ENCODE data around the gene GLTP.
"Not testable (repeated sequence)": the region's sequence is repeated elsewhere in the genome, so short reads cannot be mapped to it uniquely, and the experiment has no call there.

The GLTP gene

DNA sequence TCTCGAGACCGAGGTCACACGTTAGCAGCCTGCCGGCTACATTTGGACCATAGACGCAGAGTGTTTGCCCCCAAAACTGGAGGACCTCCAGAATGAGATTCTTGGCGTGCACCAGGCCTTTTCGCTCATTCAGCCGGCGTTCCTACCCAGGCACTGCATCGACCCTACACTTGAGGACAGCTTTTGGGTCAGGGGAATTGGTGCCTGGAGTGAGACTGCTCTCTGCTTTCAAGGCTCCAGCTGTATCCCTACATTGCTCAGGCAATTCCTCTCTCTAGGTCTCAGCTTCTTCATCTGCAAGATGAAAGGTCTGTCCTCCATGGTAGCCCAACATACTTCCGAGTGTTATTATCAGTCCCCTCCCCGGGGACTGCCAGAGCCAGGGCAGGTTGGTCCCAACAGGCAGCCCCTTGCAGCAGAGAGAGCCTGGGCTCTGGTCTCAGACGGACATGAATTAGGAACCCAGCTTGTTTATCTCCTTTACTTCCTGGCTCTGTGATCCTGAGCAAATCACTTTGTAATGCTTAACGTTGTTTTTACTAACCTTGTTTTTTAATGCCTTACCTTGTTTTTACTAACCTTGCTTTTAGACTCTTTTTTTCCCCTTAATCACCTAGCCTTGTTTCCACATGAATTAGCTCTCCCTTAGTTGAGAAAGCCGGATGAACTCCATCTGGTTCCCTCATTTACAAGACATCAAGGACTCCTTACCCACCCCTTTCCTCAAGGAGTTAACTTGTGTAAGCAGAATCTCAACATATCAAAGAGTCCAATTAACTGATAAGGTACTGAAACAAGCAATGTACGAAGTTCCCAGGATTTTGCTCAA, 20.6 kb upstream of the GLTP start:
- no peak for DNase-seq

DNA sequence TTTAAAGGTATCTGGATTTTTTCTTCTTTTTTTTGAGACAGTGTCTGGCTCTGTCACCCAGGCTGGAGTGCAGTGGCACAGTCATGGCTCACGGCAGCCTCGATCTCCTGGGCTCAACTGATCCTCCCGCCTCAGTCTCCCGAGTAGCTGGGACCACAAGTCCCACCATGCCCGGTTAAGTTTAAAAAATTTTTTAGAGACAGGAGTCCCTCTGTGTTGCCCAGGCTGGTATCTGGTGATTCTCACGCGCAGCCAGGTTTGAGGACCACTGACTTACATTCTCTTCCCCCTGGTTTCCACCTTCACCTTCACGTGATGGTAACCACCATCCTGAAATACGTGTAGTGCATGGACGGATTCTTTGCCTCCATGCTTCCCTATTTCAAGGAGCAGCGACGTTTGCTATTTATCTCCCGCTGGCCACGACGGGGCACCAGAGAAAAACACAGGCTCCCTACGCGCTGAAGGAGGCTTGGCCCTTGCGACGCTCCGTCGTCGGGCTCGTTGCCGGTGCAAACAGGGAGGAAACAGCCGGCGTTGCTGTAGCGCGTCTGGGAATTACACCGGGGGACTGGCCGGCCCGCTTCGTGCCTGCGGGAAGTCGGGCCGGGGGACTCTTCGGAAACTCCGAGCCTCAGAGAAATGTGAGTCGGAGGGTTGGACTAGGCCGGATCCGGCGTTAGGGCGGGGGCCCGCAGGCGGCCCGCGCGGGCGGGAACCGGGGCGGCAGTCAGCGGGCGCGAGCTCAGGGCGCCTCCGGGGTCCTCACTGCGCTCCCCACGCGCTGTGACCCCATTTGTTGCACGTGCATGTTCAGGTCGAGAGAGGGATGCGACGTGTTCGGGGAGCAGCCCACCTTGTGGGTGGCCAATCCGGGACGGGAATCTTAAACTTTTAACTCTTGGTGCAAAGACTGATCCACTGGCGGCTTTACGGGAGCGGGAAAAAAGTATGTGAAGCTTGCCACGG, 19.7 kb upstream of the GLTP start, which contains the start of gene TCHP:
Gene TCHP (plus strand): TSS at position 492 of the 969 bp plus-strand sequence. CDS start 2,753 bp downstream, outside the sequence.
- peak; percentile 71 for DNase-seq

DNA sequence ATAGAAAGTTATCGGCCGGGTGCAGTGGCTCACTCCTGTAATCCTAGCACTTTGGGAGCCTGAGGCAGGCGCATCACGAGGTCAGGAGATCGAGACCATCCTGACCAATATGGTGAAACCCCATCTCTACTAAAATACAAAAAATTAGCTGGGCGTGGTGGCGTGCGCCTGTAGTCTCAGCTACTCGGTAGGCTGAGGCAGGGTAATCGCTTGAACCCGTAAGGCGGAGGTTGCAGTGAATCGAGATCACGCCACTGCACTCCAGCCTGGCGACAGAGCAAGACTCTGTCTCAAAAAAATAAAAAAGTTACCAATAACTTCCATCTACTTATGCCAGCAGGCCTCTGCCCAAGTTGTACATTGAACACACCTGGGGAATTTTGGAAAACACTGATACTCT, 19.0 kb upstream of the GLTP start:
- not testable (repeated sequence) for DNase-seq

DNA sequence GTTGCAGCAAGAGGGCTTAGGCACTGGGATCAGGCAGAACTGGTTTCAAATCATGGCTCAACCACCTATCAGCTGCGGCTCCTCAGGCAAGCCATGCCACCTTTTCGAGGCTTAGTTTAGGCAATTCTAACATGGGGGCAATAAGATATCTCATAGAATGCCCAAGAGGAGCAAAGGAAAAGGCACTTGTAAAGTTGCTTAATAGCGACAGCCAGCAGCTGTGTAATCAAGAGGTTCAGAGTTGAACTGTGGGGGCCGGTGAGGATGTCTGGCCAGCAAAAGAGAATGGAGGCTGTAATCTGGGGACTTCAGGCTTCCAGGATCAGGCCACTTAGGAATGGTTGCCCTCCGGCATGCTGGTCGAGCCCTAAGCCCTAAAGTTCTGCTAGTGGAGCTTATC, 16.7 kb upstream of the GLTP start:
- DNase-seq: no peak

DNA sequence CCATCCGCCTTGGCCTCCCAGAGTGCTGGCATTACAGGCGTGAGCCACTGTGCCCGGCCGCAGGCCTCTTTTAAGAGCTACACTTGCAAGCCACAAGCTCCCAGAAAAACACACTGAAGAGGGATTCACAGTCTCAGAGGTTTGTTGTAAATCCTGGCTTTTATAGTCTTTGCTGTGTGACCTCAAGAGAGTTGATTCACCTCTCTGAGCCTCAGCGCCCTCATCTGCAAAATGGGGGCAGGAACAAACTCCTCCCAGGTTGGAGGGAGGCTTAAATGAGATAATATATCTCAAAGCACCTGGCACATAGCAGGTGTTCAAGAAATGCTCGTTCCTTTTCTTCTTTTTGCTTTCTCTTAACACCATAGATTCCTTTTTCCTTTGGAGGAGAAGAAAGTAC, 15.8 kb upstream of the GLTP start:
- DNase-seq: no peak

DNA sequence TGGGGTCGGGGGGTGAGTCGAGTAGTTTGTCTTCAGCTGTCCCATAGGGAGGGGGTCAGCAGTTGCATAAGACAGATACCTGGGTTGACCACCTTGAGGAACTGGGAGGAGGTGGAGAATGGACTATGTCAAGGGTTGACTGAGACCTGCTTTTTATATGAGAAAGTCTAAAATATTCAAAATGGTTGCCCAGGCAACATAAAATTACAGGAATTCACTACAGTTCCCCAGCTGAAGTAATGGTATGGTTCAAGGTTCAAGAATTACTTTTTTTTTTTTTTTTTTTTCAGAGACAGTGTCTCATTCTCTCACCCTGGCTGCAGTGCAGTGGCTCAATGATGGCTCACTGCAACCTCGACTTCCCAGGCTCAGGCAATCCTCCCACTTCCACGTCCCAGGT, 14.6 kb upstream of the GLTP start:
- no peak for DNase-seq

DNA sequence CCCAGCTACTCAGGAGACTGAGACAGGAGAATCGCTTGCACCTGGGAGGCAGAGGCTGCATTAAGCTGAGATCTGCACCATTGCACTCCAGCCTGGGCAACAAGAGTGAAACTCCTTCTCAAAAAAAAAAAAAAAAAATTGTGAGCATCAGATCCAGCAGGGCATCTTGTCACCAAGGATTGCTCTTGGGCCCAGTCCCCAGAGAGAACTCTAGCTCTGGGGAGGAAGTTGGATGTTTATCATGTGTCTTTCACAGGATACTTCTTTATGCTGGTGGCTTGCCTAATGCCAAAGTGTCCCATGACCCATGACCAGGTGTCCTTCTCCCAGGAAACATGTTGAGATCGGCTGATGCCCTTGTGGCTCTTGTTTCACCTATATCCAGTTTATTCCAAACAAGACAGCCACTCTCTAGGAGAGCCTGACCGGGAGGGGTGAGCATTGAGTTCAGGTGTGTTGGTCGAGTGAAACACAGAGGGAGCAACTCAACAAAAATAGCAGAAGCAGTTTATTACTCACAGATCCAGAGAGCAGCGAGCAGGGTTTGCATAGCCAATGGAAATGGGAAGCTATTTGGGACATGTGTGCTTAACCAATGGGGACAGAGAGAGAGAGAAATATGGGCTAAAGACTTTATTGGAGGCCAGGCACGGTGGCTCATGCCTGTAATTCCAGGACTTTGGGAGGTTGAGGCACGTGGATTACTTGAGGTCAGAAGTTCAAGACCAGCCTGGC, 13.1 kb upstream of the GLTP start:
- DNase-seq: no peak

DNA sequence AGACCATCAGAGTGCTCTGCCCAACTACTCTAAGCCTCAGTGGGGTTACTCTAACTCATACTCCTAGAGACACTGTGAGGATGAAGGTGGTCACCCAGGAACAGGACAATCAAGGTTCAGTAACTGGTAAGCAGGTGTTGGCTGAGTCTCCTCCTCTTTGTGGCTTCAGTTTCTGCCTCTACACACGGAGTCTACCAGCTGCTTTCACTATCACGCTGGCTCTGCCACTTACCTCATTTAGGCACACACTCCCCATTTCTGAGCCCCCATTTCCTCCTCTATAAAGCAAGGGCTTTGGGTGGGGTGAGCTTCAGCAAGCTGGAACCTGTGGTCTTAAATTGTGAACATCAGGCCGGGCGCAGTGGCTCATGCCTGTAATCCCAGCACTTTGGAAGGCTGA, 12.4 kb upstream of the GLTP start:
- DNase-seq: no peak

DNA sequence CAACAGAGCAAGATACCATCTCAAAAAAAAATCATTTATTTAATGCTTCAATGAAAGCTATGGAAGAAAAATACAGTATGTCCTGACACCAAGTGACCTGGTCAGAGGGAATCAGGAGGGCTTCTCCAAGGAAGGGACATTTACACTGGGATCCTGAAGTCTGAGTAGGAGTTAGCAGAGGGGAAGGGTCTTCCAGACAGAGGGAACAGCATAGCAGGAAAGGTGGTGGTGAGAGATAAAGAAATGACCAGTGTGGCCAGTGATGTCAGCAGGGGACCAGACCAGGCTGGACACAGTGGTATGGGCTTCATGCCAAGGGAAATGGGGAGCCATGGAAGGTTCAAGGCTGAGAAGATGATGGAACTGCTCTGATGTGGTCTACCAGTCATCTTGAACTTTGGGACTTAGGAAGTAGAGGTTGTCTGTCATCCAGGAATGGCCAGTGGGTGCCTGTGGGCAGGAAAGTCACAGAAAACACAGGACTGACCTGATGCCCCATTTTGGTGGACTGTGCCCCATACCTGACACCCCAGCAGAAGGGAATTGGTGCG, 11.9 kb upstream of the GLTP start:
- DNase-seq: no peak

DNA sequence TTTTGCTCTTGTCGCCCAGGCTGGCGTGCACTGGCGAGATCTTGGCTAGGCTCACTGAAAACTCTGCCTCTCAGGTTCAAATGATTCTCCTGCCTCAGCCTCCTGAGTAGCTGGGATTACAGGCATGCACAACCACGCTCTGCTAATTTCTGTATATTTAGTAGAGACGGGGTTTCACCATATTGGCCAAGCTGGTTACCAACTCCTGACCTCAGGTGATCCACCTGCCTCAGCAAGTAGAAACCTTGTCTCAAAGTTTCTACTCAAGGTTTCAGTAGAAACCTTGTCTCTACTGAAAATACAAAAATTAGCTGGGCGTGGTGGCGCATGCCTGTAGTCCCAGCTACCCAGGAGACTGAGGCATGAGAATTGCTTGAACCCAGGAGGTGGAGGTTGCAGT, 11.4 kb upstream of the GLTP start:
- not testable (repeated sequence) for DNase-seq

DNA sequence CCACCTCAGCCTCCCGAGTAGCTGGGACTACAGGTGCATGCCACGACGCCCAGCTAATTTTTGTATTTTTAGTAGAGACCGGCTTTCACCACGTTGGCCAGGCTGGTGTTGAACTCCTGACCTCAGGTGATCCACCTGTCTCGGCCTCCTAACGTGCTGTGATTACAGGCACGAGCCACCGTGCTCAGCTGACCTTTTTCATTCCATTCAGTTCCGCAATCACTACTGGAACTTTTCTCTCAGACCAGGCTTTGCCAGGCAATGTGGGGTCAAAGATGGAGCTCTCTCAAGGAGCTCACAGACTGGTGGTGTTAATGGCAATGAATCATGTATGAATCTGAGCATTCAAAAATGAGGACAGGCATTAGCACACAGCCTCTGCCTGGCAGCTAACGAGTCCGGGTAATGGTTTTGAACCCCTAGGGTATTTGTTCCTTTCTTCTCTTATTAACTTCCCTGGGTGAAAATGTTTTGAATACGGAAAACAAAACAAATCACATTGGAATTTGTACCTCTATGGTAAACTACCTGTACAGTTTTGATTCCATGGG, 10.4 kb upstream of the GLTP start:
- peak; percentile 67 for DNase-seq

DNA sequence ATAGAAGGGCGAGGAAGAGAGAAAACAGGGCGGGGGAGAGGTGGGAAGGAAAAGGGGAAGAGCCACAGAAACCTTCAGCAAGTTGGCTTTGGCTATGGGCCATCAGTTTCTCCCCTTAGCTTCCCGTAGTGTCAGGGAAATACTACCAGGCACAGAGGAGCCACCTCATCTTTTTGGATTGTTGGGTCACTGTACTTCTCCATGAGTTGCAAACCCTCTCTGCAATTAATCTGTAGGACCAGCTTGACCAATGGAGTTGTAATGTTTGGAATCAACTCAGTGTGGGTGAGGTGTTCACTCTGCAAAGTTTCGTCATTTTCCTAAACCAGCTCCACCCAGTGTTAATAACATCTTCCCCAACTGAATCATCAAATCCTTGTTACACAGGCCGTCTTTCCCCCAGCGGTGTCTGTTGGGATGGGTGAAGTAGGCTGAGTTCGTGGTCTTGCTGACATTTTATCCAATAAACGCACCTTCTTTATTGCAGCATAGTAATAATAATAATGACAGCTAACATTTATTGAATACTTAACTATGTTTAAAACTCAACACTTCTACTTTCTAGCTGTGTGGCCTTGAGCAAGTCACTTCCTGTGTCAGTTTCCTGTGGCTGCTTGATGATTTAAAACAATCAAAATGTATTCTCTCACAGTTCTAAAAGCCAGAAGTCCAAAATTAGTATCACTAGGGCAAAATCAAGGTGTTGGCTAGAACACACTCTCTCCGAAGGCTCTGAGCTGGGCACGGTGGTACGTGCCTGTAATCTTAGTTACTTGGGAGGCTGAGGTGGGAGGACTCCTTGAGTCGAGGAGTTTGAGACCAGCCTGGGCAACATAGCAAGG, 8.1 kb upstream of the GLTP start:
- DNase-seq: no peak

DNA sequence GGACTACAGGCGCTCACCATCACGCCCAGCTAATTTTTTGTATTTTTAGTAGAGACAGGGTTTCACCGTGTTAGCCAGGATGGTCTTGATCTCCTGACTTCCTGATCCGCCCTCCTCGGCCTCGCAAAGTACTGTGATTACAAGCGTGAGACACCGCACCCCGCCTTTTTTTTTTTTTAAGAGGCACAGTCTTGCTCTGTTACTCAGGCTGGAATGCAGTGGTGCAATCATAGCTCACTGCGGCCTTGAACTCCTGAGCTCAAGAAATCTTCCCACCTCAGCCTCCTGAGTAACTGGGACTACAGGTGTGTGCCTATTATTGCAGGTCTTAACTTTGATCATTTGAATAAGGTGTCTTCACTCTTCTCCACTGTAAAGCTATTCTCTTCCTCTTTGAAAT, 5.3 kb upstream of the GLTP start:
- no peak for DNase-seq

DNA sequence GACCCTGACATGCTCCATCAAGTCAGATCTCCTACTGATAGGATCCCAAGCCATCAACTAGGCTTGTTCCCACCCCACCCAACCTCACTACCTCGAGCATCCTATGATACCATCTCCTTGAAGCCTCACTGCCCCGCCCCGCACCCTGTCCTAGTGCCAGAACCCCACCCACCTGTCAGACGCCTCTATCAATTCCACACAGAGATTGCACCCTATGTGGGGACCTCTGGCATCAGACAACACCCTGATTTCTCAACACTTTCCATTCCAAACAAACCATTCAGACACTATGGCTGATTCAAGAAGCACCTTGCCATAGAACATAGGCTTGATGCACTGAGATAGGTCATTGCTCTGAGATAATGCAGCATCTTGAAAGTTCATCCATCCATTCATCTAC, 3.1 kb upstream of the GLTP start:
- DNase-seq: no peak

DNA sequence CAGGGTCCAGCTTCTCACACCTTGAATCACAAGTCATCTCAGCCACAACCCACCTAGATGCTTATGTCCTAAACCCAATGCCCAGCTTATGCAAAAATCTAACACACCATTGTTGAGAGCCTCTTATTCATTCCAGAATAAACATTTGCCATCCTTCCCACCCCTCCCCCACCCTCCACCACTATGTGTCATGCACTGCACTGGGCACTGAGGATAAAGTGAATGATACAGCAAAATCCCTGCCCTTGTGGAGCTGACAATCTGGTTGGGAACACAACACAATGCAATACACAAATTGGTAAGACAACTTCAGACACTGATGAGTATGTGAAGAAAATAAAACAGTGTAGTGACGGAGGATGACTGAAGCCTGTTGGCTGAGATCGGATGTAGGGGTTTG, 1.4 kb upstream of the GLTP start:
- no peak for DNase-seq

DNA sequence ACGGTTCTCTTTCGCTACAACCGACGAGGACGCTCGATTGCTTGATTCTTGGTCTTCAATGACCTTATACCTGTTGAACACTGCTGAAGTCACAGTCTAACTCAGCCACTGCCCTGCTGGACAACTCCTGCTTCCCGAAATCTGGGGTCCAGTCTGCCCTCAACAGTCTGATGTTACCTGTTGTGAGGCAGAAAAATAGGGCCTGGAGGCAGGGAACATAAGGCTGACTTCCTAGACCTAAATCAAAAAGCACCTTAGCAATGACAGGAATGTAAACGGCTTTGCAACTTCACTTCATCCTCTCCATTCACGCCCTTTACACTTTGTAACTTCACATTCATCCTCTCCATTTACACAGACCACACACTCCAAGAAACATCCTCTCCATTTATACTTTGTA, 597 bp upstream of the GLTP start:
- no peak for DNase-seq

DNA sequence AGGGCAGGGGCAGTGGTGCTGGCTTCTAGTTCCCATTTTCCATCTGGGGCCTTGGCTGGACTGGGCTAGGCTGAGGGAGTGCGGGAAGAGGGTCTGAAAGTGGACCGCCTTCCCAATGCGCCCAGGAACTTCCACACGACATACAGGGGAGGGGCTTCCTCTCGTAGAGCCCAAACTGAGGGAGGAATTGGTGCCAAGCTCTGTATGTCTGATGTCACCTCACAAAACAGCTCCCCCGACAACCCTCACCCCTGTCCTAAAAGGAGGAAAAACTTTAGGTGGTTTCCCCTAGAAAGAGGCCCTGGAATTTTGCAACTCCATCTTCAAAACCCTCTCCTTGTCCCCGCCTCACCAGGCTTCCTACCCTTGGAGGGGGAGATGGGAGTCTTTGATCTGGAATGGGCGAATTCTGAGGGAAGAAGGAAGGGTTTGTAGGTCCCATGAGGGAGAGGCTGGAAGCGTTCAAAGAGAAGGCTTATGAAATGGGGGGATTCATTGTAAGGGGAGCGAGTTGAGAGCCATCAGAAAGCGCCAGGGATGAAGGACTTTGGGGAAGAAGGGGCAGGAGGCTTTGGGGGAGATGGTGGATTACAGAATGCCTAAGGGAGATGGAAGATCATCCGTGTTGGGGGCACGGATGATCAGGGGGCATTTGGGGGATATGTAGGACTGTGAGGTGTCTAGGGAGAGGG, 844 bp downstream of the GLTP start:
- DNase-seq: no peak

DNA sequence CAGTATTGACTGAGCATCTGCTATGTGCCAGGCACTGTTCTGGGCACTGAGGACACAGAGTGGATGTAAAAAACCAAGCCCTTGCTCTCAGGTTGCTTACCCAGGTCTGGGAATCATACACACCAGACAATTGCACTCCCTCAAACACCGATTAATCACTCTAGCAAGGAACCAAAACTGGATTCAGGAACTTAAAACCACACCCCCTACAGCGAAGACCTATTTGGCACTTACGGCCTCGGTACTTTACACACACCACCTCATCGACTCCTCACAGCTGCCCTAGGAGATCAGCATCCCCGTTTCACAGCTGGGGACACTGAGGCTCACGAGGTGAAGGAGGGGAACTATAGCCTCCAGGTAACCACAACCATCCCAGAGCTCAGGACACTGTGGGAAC, 1.6 kb downstream of the GLTP start:
- DNase-seq: no peak

DNA sequence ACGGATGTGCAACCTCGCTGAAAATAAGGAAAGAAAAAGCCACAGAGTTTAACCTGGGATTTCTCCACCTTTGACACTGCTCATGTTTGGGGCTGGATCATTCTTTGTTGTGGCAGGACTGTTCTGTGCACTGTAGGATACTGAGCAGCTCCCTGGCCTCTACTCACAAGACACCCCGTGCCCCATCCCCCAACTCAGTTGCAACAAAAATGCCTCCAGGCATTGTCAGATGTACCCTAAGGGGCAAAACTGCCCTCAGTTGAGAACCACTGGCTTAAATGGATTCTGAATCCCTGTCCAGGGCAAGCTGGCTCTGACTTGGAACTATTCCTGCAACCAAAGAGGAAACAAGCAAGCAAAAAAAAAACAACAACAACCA, 2.1 kb downstream of the GLTP start:
- DNase-seq: no peak

DNA sequence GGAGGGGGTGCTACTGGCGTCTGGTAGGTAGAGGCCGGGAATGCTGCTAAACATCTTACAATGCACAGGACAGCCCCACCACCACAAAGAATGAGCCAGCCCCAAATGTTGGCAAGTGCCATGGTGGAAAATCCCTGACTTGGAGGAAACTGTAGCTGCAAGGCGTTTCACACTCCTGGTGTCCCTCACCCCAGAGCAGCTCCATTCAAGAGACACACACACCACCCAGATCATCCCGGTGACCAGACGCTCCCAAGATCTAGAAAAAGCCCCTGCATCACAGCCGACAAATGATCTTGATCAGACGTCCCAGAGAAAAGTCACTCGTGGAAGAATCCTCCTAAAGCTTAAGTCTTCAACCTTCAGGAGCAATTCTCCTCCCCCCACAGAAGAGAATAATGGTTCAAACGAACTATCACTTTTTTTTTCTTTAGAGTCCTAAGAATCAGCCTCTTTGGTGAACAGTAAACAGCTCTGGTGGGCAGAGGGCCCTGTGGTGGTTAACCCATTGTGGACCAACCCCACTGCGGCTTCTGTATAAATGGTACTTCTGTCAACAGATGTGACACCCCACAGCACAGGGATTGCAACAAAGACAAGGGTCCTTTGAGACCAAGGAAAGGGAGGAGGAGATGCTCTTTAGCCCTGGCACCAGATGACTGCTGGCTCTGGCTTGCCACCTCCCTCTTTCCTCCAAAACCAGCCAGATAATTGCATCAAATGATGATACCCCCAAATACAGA, 2.7 kb downstream of the GLTP start:
- DNase-seq: no peak

All from NCI-H1436 (cell line).